HG03571 (cell line): ENCODE data around the gene CCR2.

ENCODE experiments used
- ATAC-seq: cut with Tn5 transposase; IDR thresholded peaks from one replicate; pipeline ENCODE4 v1.9.1; 2021; ENCODE audit not compliant: unreplicated experiment

Gene CCR2

GRCh38 chr3:46354478-46354877 lies 567 bp downstream of the CCR2 start:
- no peak for ATAC-seq

GRCh38 chr3:46354984-46355383 lies 1.1 kb downstream of the CCR2 start:
- ATAC-seq = no peak

GRCh38 chr3:46356276-46356675 lies 2.4 kb downstream of the CCR2 start:
- ATAC-seq = no peak

DNA sequence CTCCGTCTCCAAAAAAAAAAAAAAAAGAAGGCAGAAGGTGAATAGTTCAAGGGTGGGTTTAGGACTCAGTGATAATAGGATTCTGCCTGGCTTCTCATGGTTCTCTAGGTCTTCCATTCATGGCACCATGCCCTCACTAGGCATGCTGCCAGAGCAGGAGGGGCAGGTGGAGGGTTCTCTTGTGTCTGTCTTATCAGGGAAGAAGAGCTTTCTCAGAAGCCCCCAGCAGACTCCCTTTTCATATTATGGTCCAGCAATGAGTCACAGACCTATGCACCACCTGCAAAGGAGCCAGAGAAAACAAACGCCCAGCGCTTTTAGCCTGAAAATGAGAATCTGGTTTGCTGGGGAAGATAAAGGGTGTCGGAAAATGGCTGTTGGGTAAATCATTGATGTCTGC lies 3.0 kb downstream of the CCR2 start:
- ATAC-seq = no peak

GRCh38 chr3:46358466-46358865 lies 4.6 kb downstream of the CCR2 start:
- ATAC-seq = no peak

DNA sequence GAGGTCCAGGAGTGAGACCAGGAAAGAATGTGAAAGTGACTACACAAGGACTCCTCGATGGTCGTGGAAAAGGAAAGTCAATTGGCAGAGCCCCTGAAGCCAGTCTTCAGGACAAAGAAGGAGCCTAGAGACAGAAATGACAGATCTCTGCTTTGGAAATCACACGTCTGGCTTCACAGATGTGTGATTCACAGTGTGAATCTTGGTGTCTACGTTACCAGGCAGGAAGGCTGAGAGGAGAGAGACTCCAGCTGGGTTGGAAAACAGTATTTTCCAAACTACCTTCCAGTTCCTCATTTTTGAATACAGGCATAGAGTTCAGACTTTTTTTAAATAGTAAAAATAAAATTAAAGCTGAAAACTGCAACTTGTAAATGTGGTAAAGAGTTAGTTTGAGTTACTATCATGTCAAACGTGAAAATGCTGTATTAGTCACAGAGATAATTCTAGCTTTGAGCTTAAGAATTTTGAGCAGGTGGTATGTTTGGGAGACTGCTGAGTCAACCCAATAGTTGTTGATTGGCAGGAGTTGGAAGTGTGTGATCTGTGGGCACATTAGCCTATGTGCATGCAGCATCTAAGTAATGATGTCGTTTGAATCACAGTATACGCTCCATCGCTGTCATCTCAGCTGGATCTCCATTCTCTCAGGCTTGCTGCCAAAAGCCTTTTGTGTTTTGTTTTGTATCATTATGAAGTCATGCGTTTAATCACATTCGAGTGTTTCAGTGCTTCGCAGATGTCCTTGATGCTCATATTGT lies 6.0 kb downstream of the CCR2 start:
- ATAC-seq = no peak

GRCh38 chr3:46360907-46361306 lies 7.0 kb downstream of the CCR2 start:
- no peak for ATAC-seq

DNA sequence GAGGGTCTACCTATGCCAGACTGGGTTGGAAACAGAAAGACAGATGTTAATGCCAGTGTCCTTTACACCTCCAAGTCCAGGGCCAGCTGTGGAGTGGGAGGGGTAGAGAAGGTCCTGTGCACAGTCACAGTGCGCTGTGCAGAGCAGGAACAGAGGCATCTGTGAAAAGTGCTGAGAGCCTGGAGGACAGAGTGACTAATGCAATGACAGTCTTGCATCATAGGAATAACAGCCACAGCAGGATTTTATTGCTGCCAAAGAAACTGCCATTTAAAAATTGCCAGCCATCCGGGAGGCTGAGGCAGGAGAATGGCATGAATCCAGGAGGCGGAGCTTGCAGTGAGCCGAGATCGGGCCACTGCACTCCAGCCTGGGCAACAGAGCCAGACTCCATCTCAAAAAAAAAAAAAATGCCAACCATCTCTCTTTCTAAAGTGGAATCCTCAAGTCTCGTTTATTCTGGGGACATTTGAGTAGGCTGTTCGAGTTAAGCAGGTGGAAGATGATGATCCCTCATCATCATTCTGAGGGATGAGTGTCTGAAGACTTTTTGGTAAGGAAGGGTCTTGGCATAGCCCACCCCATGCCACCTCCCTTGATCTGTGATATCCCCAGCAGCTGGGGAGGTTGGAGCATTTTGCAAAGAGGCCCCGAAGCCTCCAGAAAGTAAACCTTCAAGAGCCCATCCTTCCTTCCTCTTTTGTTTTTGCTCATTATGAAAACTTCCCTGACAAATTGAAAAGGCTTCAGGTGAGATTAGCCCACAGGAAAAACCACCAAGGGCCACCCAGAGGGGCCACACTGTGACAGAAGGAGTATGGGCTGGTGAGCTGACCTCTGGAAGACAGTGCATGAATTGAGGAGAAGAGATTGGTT lies 7.7 kb downstream of the CCR2 start:
- ATAC-seq = no peak

GRCh38 chr3:46365041-46365440 lies 11.1 kb downstream of the CCR2 start:
- no peak for ATAC-seq

DNA sequence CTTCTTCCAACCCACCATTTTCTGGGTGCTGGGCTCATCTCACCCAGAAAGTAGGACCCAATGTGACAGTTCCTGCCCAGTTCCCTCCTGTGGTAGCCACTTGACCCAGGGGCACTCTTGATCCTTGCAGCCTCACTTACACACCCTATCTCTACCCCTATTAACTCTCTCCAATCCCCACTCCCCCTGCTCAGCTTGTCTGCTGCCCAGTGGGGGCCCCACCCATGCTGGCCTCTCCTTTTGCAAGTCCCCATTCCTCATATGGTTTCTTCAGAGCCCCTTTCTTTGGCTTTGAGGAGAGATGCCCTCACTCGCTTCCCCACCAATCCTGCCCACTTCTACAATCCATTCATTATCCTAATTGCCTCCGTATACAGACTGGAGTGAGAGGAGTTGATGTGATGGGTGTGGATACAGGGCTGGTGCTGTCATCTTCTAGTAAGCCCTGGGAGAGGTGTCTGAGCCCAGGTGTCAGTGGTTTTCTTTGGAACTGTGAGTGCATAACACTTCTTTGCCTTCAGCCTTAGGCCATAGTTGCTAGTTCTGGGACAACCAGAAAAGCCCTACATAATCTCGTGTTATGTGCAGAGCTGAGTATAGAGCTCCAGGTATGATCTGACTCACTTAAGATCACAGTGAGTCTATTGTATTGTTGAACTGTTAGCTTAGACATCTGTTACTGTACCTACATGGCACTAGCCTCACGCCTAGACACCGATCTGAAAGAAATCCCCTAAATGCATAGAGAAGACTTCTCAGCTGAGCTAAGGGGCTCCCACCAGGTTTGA lies 12.0 kb downstream of the CCR2 start:
- no peak for ATAC-seq

GRCh38 chr3:46367811-46368210 lies 13.9 kb downstream of the CCR2 start:
- no peak for ATAC-seq

DNA sequence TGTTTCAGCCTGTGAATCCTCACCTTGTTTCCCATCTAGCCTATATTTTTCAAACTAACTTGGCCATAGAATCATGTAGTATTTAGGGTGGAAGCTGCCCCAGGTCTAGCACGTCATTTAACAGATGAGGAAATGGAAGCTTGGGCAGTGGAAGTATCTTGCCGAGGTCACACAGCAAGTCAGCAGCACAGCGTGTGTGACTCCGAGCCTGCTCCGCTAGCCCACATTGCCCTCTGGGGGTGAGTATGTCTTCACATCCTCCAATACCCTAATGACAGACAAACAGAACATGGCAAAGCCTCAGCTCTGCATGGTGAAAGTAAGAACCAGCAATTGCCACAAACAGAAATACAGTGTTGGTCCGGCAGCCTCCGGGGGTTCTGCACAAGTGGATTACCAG lies 14.7 kb downstream of the CCR2 start:
- ATAC-seq = no peak

- no peak for ATAC-seq
These were observed 15.2 kb downstream of the CCR2 start for GRCh38 chr3:46369151-46369550.

GRCh38 chr3:46369675-46370132 lies 15.8 kb downstream of the CCR2 start:
- ATAC-seq = no peak

GRCh38 chr3:46370839-46371518 lies 17.1 kb downstream of the CCR2 start, which contains the start of gene CCR5:
TSS of gene CCR5 (plus strand) at chr3:46370946. CDS start at chr3:46372903, 1,957 bp downstream.
- ATAC-seq = no peak

DNA sequence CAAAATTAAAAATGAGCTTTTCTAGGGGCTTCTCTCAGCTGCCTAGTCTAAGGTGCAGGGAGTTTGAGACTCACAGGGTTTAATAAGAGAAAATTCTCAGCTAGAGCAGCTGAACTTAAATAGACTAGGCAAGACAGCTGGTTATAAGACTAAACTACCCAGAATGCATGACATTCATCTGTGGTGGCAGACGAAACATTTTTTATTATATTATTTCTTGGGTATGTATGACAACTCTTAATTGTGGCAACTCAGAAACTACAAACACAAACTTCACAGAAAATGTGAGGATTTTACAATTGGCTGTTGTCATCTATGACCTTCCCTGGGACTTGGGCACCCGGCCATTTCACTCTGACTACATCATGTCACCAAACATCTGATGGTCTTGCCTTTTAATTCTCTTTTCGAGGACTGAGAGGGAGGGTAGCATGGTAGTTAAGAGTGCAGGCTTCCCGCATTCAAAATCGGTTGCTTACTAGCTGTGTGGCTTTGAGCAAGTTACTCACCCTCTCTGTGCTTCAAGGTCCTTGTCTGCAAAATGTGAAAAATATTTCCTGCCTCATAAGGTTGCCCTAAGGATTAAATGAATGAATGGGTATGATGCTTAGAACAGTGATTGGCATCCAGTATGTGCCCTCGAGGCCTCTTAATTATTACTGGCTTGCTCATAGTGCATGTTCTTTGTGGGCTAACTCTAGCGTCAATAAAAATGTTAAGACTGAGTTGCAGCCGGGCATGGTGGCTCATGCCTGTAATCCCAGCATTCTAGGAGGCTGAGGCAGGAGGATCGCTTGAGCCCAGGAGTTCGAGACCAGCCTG lies 17.8 kb downstream of the CCR2 start:
- no peak for ATAC-seq

DNA sequence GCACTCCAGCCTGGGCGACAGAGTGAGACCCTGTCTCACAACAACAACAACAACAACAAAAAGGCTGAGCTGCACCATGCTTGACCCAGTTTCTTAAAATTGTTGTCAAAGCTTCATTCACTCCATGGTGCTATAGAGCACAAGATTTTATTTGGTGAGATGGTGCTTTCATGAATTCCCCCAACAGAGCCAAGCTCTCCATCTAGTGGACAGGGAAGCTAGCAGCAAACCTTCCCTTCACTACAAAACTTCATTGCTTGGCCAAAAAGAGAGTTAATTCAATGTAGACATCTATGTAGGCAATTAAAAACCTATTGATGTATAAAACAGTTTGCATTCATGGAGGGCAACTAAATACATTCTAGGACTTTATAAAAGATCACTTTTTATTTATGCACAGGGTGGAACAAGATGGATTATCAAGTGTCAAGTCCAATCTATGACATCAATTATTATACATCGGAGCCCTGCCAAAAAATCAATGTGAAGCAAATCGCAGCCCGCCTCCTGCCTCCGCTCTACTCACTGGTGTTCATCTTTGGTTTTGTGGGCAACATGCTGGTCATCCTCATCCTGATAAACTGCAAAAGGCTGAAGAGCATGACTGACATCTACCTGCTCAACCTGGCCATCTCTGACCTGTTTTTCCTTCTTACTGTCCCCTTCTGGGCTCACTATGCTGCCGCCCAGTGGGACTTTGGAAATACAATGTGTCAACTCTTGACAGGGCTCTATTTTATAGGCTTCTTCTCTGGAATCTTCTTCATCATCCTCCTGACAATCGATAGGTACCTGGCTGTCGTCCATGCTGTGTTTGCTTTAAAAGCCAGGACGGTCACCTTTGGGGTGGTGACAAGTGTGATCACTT lies 18.8 kb downstream of the CCR2 start:
- no peak for ATAC-seq

GRCh38 chr3:46374755-46375154 lies 20.8 kb downstream of the CCR2 start:
- no peak for ATAC-seq

DNA sequence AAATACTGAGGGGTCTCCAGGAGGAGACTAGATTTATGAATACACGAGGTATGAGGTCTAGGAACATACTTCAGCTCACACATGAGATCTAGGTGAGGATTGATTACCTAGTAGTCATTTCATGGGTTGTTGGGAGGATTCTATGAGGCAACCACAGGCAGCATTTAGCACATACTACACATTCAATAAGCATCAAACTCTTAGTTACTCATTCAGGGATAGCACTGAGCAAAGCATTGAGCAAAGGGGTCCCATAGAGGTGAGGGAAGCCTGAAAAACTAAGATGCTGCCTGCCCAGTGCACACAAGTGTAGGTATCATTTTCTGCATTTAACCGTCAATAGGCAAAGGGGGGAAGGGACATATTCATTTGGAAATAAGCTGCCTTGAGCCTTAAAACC lies 21.3 kb downstream of the CCR2 start:
- no peak for ATAC-seq
